ENCODE results near the gene MN1. TPM values are rescaled to one million over a fixed set of nuclear protein-coding genes. Genes with fewer than 3 reads are reported as not detected.

Gene MN1
- total RNA-seq, 3 donors from 2014 or later: 0.49 to 7.6 (median 1.8) TPM

DNA sequence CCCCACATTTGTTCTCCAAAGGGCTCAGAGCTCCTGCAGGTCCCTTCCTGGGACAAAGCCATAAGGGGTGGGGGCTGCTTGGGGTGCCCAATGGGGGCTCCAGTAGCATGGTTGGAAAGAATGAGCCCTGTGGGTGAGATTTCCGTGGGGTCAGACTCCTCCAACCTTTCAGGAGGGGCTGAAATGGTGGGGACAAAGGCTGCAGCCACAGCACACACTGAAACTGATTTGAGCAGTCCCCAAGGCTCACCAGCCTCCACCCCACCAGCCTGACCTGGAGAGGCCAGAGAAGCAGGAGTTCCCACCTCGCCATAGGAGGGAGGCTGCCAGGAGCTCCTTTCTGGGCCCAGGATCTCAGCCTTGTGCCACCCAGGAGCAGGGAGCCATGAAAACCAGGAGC lies 69.2 kb downstream of the MN1 start:
- TF ChIP-seq, protein P1, sequence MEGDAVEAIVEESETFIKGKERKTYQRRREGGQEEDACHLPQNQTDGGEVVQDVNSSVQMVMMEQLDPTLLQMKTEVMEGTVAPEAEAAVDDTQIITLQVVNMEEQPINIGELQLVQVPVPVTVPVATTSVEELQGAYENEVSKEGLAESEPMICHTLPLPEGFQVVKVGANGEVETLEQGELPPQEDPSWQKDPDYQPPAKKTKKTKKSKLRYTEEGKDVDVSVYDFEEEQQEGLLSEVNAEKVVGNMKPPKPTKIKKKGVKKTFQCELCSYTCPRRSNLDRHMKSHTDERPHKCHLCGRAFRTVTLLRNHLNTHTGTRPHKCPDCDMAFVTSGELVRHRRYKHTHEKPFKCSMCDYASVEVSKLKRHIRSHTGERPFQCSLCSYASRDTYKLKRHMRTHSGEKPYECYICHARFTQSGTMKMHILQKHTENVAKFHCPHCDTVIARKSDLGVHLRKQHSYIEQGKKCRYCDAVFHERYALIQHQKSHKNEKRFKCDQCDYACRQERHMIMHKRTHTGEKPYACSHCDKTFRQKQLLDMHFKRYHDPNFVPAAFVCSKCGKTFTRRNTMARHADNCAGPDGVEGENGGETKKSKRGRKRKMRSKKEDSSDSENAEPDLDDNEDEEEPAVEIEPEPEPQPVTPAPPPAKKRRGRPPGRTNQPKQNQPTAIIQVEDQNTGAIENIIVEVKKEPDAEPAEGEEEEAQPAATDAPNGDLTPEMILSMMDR (IDR thresholded peaks at IDR 0.05): no peak
- H3K4me1 ChIP-seq (ENCODE audit: low read depth): no peaks in the 10 kb centered on the region
- H3K4me3 ChIP-seq: no peak overlapping the region
- no peak for DNase-seq
- intact Hi-C loops (cut with DNase I, micrococcal nuclease): no loop called here
- H3K9me3 ChIP-seq: peaks cover 3% of the 10 kb centered on the region
- ATAC-seq: no peak
- H3K36me3 ChIP-seq (ENCODE audit: low read depth): no peaks in the 10 kb centered on the region

DNA sequence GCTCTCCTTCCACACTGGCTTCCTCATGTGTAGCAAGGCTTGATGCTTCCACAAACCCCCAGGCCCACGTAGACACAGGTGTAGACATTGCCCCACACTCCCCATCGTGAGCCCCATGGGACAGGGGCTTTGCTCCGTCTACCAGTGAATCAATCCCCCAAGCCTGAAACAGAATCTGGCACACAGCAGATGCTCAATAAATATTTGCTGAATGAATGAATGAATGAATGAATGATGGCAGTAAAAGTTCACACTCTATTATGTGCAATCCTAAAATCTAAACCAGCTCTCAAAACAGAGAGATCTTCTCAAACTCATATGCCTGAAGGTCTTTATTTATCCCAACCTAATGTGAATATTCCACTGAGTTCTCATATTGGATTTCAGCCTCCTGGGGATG lies 69.9 kb downstream of the MN1 start:
- Histone ChIP-seq H3K4me1 (ENCODE audit: low read depth) (no peaks in the 10 kb centered on the region), H3K9me3 (no peaks in the 10 kb centered on the region), H3K4me3 (no peak overlapping the region), H3K36me3 (ENCODE audit: low read depth) (no peaks in the 10 kb centered on the region)
- DNase-seq (no peak), ATAC-seq (no peak)
- intact Hi-C loops (cut with DNase I, micrococcal nuclease): no loop called here
- TF ChIP-seq, protein P1 (IDR thresholded peaks at IDR 0.05): no peak

DNA sequence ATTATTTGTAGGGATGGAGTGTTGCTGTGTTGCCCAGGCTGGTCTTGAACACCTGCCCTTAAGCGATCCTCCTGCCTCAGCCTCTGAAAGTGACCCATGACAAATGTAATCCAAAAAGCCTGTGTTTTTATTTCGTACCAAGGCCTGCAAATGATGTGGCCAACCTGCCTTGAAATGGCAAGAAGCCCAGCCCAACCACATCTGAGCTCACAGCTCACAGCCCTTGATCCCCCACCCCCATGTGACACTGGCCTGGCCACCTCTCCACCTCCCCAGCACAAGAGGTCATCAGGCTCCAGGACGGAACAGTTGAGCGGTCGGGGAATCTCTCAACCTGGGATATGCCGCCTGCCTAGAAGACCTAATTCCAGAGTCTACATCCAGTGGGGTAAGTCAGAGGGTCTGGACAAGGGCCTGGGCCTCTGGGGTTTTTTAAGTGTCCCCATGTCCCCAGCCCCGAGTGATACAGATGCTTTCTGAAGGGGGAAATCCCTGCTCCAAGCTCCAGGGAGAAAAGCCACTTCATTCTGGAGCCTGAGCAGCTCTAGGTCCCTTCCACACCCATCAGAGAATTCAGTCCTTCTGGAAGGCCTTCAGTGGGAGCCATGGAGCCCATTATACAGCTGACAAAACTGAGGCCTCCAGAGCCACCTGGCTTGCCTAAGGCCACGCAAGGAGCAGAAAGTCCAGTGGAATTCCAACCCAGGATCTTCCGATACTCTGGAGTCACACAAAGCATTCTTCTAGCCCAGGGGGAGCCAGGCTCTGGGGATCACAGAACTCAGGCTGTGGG lies 70.7 kb downstream of the MN1 start:
- ATAC-seq: no peak
- Histone ChIP-seq H3K36me3 (ENCODE audit: low read depth) (no peaks in the 10 kb centered on the region), H3K4me3 (no peak overlapping the region), H3K9me3 (no peaks in the 10 kb centered on the region), H3K4me1 (ENCODE audit: low read depth) (no peaks in the 10 kb centered on the region)
- no peak for DNase-seq
- TF ChIP-seq, protein P1 (IDR thresholded peaks at IDR 0.05): no peak
- intact Hi-C loops (cut with DNase I, micrococcal nuclease): no loop called here

DNA sequence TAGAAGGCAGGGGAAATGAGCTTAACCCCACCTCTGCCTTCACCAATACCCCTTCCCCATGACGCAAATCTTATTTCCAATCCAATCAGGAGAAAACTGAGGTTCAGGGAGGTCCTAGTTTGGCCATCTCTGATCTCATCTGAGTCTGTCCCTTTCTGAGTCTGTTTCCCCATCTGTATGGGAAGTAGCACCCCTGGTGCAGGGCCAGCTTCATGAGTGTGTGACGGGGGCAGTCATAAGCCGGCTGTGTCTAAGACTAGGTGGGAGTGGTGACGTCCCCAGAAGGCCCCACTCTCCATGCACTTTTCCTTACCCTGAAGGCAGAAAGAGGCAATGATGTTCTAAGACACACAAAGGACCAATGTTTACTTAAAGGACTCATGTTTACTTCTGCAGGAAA lies 72.3 kb downstream of the MN1 start:
- intact Hi-C loops (cut with DNase I, micrococcal nuclease): no loop called here
- DNase-seq (no peak), ATAC-seq (no peak)
- TF ChIP-seq, protein P1 (IDR thresholded peaks at IDR 0.05): no peak
- Histone ChIP-seq H3K36me3 (ENCODE audit: low read depth) (no peaks in the 10 kb centered on the region), H3K9me3 (no peaks in the 10 kb centered on the region), H3K4me3 (no peak overlapping the region), H3K4me1 (ENCODE audit: low read depth) (no peaks in the 10 kb centered on the region)

DNA sequence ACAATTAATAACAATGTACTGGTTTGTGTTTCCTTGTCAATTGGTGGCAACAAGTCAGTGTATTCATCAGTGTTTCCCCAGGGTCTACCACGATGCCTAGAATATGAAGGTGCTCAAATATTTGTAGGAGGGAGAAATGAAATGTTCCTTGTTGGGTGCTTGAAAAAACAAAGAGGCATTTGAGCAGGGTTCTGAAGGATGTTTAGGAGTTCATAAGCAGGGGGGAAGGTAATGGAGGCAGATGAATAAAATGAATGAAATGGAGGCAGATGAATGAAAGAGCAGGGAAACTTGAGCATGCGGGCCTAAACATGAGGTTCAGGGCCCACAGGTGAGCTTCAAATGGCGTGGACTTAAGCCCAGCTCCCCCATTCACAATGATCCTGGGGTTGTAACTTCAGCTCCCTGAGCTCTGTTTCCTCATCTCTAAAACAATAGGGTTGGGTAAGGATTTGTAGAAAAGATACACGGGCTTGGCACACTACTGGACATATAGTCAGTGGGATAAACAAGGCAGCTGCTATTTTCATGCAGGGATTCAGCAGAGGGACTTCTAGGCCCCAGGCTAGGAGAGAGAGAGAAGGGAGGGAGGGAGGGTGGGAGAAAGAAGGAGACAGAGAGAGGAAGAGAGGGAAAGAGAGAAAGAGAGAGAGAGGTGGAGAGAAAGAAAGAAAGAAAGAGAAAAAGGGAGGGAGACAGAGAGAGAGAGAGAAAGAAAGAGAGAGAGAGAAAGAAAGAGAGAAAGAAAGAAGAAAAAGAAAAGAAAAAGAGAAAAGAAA lies 73.7 kb downstream of the MN1 start:
- DNase-seq (no peak), ATAC-seq (no peak)
- intact Hi-C loops (cut with DNase I, micrococcal nuclease): no loop called here
- Histone ChIP-seq H3K4me1 (ENCODE audit: low read depth) (no peaks in the 10 kb centered on the region), H3K36me3 (ENCODE audit: low read depth) (no peaks in the 10 kb centered on the region), H3K9me3 (no peaks in the 10 kb centered on the region), H3K4me3 (no peak overlapping the region)
- TF ChIP-seq, protein P1 (IDR thresholded peaks at IDR 0.05): no peak

All from mucosa of descending colon (tissue), 3 donors.